HG03039 (cell line): ENCODE results near the gene NPHS1.
"Not testable (repeated sequence)": the region's sequence is repeated elsewhere in the genome, so short reads cannot be mapped to it uniquely, and the experiment has no call there.

ENCODE experiments used
- ATAC-seq: cut with Tn5 transposase; IDR thresholded peaks from one replicate; pipeline ENCODE4 v1.9.1; 2021; ENCODE audit warnings: mild to moderate bottlenecking, moderate library complexity; ENCODE audit not compliant: unreplicated experiment

NPHS1 gene

GRCh38 chr19:35879770-35880317, 27.5 kb upstream of the NPHS1 start:
- ATAC-seq = no peak

- ATAC-seq = no peak
Measured at GRCh38 chr19:35879068-35879467, 26.8 kb upstream of the NPHS1 start.

GRCh38 chr19:35874392-35874930, 22.2 kb upstream of the NPHS1 start:
- no peak for ATAC-seq

DNA sequence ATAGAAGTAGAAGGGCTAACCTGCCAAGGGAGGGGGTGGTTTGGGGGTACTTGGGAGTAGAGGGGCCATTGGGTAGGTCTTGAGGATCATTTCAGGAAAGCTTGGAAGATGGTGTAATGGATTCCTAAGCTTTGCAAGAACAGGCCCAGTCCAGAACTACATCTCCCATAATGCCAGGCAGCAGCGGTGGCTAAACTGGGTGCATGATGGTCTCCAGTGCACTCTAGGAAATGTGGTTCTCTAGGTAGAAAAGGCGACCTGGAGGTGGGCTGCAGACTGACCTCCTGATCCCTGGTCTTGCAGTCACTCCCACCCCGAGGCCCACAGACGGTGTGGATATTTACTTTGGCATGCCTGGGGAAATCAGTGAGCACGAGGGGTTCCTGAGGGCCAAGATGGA, 19.9 kb upstream of the NPHS1 start:
- no peak for ATAC-seq

DNA sequence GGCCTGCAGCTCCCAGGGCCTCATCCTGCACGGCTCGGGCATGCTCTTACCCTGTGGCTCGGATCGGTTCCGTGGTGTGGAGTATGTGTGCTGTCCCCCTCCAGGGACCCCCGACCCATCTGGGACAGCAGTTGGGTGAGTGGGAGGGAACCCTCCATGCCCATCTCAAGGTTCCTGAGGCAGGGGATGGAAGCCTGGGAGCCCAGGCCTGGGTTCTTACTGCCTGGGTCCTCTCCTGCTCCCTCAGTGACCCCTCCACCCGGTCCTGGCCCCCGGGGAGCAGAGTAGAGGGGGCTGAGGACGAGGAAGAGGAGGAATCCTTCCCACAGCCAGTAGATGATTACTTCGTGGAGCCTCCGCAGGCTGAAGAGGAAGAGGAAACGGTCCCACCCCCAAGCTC, 19.3 kb upstream of the NPHS1 start:
- no peak for ATAC-seq

- ATAC-seq = no peak
Measured at GRCh38 chr19:35870798-35871197, 18.5 kb upstream of the NPHS1 start.

DNA sequence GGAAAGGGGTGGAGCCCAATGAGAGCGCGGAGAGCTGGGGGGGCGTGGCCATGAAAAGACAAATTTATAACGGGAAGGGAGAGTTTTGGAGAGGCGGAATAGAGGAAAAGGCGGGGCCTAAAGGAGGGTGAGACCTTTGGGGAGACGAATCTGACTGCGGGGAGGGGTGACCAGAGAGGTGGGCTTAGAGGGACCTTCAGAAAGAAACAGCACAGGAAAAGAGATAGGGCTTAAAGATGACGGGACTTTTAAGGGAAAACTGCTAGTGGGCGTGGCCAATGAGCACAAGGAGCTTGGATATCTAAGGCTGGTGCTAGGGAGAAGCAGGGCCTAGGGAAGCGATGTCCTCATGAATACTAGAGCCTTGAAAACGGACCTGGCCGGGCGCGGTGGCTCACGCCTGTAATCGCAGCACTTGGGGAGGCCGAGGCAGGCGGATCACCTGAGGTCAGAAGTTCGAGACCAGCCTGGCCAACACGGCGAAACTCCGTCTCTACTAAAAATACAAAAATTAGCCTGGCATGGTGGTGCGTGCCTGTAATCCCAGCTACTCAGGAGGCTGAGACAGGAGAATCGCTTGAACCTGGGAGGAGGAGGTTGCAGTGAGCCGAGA, 17.9 kb upstream of the NPHS1 start:
- ATAC-seq = not testable (repeated sequence)

DNA sequence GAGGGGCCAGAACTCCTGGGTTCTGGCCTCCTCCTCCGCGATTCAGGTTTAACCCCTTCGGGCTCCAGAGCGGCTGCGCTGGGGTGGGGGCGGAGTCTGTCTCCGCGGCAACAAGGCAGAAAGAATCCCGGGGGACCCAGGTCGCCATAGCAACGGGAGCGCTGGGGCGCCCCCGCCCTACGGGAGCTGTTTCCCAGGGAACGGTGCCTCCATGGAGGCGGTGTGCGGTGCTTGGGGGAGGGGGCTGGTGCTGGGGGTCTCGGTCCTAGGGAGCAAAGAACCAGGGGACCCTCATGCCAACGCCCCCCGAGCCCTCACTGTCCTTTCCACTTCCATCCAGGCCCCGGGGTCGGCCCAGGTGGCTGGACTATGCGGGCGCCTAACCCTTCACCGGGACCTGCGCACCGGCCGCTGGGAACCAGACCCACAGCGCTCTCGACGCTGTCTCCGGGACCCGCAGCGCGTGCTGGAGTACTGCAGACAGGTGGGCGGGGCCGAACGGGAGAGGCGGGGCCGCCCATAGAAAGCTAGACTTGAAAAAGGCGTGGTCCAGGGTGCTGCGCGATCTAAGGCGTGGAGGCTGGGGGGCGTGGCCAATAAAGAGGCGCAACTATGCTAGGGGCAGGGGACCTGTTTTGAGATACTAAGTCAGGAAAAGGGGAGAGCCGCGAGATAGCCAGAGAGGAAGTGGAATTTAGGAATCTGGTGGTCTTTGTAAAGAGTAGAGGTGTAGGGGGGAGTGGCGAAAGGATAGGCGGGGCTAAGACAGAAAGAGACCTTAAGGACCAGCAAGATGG, 17.2 kb upstream of the NPHS1 start:
- no peak for ATAC-seq

DNA sequence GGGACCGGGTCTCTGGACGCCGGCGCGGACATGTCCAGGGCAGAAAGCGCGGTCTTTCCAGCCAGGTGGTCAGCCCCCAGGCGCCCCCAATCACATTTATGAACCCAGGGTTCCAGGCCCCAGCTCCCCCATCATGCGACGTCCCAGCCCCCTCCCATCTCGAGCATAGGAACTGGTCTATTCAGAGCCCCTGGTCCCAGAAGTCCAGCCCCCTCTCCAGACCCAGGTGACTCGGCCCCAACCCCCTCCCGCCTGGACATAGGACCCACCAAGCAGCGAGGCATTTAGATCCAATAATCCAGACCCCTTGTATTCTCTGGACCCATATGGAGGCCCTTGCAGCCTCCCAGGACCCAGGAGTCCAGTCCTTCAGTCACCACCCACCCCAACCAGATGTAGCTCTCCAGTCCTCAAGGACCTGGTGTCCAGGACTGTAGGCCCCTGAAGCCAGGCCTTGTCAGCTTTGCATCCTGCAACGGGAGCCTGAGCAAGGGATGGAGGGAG, 16.6 kb upstream of the NPHS1 start:
- ATAC-seq = no peak

DNA sequence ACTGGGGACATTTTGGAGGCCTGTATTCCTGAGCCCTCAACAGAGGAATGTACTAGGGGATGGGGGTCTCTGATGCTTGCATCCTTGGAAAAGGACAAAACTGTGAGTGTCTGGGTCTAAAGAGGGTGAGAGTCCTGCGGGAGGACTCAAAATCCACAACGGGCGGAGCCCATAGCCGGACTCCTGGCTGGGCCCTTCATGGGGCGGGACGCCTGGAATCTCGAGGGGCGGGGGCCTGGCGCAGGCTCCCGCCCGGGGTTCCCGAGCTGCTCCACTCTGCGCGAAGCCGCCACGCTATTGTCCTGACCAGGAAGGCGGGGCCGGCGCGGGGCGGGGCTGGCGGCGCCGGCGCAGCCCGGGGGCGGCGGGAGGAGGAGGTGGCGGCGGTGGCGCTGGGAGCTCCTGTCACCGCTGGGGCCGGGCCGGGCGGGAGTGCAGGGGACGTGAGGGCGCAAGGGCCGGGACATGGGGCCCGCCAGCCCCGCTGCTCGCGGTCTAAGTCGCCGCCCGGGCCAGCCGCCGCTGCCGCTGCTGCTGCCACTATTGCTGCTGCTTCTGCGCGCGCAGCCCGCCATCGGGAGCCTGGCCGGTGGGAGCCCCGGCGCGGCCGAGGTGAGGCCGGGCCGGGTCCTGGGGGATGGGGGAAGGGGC, 16.0 kb upstream of the NPHS1 start, which contains the start of gene APLP1:
APLP1 (plus strand) TSS at position 403 of the 651 bp plus-strand sequence; CDS start at position 466, 63 bp downstream.
- no peak for ATAC-seq

GRCh38 chr19:35863018-35863417, 10.7 kb upstream of the NPHS1 start:
- no peak for ATAC-seq

- no peak for ATAC-seq
Measured at GRCh38 chr19:35862528-35862927, 10.2 kb upstream of the NPHS1 start.

DNA sequence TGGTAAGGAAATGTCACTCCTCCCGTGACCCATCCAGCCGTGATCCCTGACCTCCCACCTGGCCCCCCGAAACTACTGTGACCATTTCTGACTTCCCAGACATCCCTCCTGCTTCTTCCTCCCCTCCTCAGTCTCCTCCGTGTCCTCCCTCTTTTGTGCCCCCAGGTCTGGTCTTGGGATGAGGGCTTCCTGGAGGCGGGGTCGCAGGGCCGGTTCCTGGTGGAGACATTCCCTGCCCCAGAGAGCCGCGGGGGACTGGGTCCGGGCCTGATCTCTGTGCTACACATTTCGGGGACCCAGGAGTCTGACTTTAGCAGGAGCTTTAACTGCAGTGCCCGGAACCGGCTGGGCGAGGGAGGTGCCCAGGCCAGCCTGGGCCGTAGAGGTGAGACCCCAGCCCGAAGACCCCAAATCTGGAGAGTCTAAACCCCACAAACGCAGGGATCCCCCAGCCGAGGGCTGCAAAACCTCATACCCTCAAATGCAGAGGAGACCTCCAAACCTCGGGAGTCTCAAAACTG, 9.4 kb upstream of the NPHS1 start:
- no peak for ATAC-seq

GRCh38 chr19:35860818-35861639, 8.7 kb upstream of the NPHS1 start:
- no peak for ATAC-seq

- no peak for ATAC-seq
Measured at GRCh38 chr19:35860436-35860817, 8.1 kb upstream of the NPHS1 start.

- no peak for ATAC-seq
Measured at GRCh38 chr19:35859414-35859813, 7.1 kb upstream of the NPHS1 start.

DNA sequence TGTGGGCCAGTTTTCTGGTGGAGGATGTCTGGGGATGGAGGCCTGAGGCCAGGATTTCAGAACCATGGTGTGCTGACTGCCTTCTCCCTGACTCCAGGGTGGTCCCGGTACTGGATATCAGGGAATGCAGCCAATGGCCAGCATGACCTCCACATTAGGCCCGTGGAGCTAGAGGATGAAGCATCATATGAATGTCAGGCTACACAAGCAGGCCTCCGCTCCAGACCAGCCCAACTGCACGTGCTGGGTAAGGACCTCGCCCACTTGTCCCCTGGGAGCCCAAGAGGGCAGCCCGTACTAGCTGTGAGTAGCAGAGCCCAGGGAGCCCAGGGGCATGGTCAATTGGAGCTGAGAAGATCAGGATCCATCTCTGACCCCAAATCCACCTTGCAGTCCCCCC, 6.0 kb upstream of the NPHS1 start:
- ATAC-seq = no peak

DNA sequence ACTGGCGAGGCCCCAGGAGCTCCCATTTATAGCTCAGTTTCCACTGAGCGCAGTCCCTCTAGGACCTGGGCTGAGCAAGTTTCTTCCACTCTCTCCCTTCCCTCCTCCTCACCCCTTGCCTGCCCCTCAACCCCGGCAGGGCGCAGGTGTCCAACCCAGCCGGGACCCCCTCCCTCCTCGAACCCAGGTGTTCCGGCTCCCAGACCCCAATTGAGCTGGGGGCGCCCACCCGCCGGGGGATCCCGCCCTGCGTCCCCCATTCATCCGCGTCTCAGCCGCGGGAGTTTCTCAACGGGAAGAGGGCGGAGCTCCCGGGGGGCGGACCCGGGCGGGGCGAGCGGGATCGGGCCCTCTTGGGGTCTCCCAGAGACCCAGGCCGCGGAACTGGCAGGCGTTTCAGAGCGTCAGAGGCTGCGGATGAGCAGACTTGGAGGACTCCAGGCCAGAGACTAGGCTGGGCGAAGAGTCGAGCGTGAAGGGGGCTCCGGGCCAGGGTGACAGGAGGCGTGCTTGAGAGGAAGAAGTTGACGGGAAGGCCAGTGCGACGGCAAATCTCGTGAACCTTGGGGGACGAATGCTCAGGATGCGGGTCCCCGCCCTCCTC, 4.3 kb upstream of the NPHS1 start, which contains the start of gene KIRREL2:
KIRREL2 (plus strand) TSS at position 366 of the 604 bp plus-strand sequence; CDS start at position 575, 209 bp downstream.
- ATAC-seq = no peak

DNA sequence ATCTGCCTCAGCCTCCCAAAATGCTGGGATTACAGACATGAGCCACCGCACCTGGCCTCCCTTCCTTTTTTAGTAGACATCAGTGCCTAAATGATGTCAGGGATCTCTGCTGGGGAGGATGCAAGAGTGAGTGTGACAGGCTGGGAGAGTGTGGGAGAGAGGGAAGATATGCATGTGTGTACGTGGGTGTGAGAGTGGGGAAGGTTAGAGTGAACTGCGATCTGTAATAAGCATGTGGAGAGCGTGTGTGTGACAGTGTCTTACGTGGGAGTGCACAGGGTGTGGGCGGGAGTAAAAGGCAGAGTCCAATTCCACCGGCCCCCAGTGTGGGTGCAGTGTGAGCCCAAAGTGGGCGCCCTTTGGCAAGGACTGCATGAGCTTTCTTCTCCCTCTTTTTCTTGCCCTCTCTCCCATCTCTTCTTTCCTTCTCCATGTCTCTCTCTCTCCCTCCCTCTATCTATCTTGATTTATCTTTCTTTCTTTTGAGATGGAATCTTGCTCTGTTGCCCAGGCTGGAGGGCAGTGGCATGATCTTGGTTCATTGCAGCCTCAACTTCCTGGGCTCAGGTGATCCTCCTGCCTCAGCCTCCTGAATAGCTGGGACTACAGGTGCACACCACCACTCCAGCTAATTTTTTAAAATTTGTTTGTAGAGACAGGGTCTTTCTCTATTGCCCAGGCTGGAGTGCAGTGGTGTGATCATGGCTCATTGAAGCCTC, 893 bp upstream of the NPHS1 start:
- no peak for ATAC-seq
